ENCODE results near the gene MYO7B. TPM values are rescaled to one million over a fixed set of nuclear protein-coding genes. Genes with fewer than 3 reads are reported as not detected.

MYO7B gene
- total and polyA plus RNA-seq, 10 donors = 32.3 to 165 (median 52.9) TPM

GRCh38 chr2:127525691-127526131, 9.8 kb upstream of the MYO7B start:
- WGBS, 5 donors = 0 to 1% (median 1%) methylated on average over 9 to 19 of the region's 19 CpGs
- Histone ChIP-seq H3K9me3 (peaks cover 0 to 4% (median 0%) of the 10 kb centered on the region in 8 donors), H3K4me3 (peak overlapping the region; percentile 55 to 98 (median 90)), H3K4me1 (peaks cover 19 to 59% (median 34%) of the 10 kb centered on the region in 6 donors), H3K27ac (peak overlapping the region; percentile 89 to 98 (median 96)), H3K36me3 (peaks cover 0 to 33% (median 17%) of the 10 kb centered on the region in 6 donors), H3K27me3 (replicated peaks in 1 of 7) (no peaks in the 10 kb centered on the region)
- intact Hi-C loops (cut with DNase I; ENCODE audit: low total_unique reads) = no loop called here
- no peak for TF ChIP-seq POLR2AphosphoS5 (IDR thresholded peaks at IDR 0.05)
- no peak for TF ChIP-seq POLR2A (IDR thresholded peaks at IDR 0.05)
- TF ChIP-seq CTCF (IDR thresholded peaks at IDR 0.05 in 8 of 11, conservative IDR thresholded peaks at IDR 0.05 in 3 of 11) = no peak
- no peak for DNase-seq

GRCh38 chr2:127526132-127527000, 9.1 kb upstream of the MYO7B start, which contains the start of gene IWS1:
Gene IWS1 (minus strand): TSS chr2:127526489. CDS start chr2:127526208, 281 bp downstream.
- DNase-seq = peak; percentile 97
- H3K4me3 ChIP-seq = peak within 1 kb of the TSS; percentile 55 to 98 (median 90)
- H3K27me3 ChIP-seq (replicated peaks in 1 of 7) = no peaks in the 10 kb centered on the region
- peaks cover 0 to 27% (median 14%) of the 10 kb centered on the region in 6 donors for H3K36me3 ChIP-seq
- H3K9me3 ChIP-seq = peaks cover 0 to 4% (median 0%) of the 10 kb centered on the region in 8 donors
- TF ChIP-seq POLR2AphosphoS5 (IDR thresholded peaks at IDR 0.05) (peak; percentile 84 to 94 (median 90)), CTCF (IDR thresholded peaks at IDR 0.05 in 8 of 11, conservative IDR thresholded peaks at IDR 0.05 in 3 of 11) (peak; percentile 31 to 76 (median 56)), POLR2A (IDR thresholded peaks at IDR 0.05) (peak in 1 of 3 donors; percentile 15)
- peak within 1 kb of the TSS; percentile 89 to 98 (median 96) for H3K27ac ChIP-seq
- intact Hi-C loops (cut with DNase I; ENCODE audit: low total_unique reads) = no loop called here
- peaks cover 19 to 54% (median 34%) of the 10 kb centered on the region in 6 donors for H3K4me1 ChIP-seq
- WGBS, 5 donors = 0 to 1% (median 0%) methylated on average over 35 to 70 of the region's 70 CpGs

GRCh38 chr2:127527001-127527804, 8.3 kb upstream of the MYO7B start:
- Histone ChIP-seq H3K27me3 (replicated peaks in 1 of 7) (no peaks in the 10 kb centered on the region), H3K4me3 (peak overlapping the region; percentile 55 to 98 (median 90)), H3K9me3 (peaks cover 0 to 4% (median 0%) of the 10 kb centered on the region in 8 donors), H3K36me3 (peaks cover 0 to 18% (median 10%) of the 10 kb centered on the region in 6 donors), H3K4me1 (peaks cover 19 to 46% (median 34%) of the 10 kb centered on the region in 6 donors), H3K27ac (peak overlapping the region; percentile 89 to 98 (median 96))
- WGBS, 5 donors = 18 to 22% (median 22%) methylated on average over 13 of the region's 13 CpGs
- intact Hi-C loops (cut with DNase I; ENCODE audit: low total_unique reads) = no loop called here
- TF ChIP-seq CTCF (IDR thresholded peaks at IDR 0.05 in 8 of 11, conservative IDR thresholded peaks at IDR 0.05 in 3 of 11) (no peak), POLR2A (IDR thresholded peaks at IDR 0.05) (no peak), POLR2AphosphoS5 (IDR thresholded peaks at IDR 0.05) (no peak)
- DNase-seq = no peak
